IPS-NIHi11 (cell line): ENCODE data around the gene ITK.
"Not testable (repeated sequence)": the region's sequence is repeated elsewhere in the genome, so short reads cannot be mapped to it uniquely, and the experiment has no call there.

Experiments used
- DNase-seq: peaks from one replicate; pipeline ENCODE4 v3.0.0; 2012; ENCODE audit warnings: mixed read lengths, low spot score

ITK gene

DNA sequence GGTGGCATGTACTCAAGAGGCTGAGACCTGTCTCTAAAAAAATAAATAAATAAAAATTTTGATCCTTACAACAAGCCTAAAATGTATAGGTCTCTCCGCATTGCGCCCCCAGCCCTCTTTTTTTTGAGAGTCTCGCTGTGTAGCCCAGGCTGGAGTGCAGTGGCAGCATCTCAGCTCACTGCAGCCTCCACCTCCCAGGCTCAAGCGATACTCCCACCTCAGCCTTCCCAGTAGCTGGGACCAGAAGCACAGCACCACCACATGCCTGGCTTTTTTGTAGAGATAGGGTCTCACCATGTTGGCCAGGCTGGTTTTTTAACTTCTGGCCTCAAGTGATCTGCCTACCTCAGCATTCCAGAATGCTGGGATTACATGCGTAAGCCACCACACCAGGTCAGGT lies 12.4 kb upstream of the ITK start:
- DNase-seq, result no peak

GRCh38 chr5:157172403-157172802 lies 8.2 kb upstream of the ITK start:
- DNase-seq, result no peak

DNA sequence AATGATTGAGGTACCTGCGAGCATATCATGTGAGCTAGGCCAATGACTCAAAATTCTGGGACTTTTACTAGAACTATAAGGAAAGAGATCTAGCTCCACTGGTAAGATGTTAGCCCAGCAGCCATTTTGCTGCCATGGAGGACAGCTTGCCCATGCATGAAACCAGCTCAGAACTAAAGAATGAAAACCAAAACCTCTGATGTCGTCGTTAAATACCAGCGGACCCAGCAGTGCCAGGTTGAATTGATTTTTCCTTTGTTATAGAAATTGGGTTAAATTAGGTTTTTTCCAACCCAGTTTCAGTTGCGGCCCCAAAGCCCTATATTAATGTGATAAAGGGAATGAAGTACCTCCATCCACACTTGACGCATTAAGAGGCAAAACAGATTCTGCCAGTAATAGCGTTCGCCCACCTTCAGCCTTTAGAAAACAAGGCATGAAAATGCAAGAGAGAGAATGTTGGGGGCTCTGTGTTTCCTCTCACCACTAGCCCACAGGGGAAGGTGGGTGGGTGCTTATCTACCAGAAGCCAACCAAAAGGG lies 5.5 kb upstream of the ITK start:
- no peak for DNase-seq

GRCh38 chr5:157177953-157178352 lies 2.7 kb upstream of the ITK start:
- no peak for DNase-seq

GRCh38 chr5:157178966-157179365 lies 1.7 kb upstream of the ITK start:
- DNase-seq, result no peak

GRCh38 chr5:157182143-157182757 lies 1.6 kb downstream of the ITK start:
- DNase-seq, result no peak

- DNase-seq, result no peak
These were observed 3.6 kb downstream of the ITK start for GRCh38 chr5:157184117-157184670.

- DNase-seq, result not testable (repeated sequence)
These were observed 4.5 kb downstream of the ITK start for GRCh38 chr5:157185122-157185521.

- no peak for DNase-seq
These were observed 5.8 kb downstream of the ITK start for GRCh38 chr5:157186309-157187045.

DNA sequence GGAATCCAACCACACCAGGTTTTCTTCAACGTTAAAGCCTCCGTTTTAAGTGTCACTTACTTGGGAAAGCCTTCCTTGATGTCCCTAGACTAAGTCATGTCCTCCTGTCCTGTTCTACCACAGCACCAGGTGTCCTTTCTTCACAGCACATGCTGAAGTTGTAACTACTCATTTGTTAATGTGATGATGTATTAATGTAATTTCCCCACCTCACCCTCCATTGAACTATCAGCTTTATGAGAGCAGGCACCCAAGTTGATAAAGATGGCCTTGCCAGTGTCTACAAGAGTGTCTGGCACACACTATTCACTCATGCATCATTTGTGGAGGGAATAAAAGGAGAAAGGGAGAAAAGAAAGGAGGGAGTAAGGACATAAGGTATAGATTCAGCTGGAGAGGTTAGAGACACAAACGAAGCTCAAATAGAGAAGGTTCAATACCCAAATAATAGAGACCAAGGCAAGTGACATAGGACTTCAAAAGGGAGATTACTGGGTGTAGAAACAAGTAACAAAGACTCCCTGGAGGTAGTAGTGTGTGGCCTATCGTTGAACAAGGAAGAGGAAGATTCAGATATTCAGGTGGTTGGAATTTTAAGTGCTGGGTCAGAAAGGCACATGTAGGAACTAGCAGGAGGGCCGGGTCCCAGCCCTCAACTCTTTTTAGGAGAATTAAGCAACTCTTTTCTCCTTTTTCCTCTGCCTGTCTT lies 6.6 kb downstream of the ITK start:
- DNase-seq, result peak; percentile 20

- DNase-seq, result no peak
These were observed 7.6 kb downstream of the ITK start for GRCh38 chr5:157188270-157188669.

- no peak for DNase-seq
These were observed 8.6 kb downstream of the ITK start for GRCh38 chr5:157189223-157189622.

DNA sequence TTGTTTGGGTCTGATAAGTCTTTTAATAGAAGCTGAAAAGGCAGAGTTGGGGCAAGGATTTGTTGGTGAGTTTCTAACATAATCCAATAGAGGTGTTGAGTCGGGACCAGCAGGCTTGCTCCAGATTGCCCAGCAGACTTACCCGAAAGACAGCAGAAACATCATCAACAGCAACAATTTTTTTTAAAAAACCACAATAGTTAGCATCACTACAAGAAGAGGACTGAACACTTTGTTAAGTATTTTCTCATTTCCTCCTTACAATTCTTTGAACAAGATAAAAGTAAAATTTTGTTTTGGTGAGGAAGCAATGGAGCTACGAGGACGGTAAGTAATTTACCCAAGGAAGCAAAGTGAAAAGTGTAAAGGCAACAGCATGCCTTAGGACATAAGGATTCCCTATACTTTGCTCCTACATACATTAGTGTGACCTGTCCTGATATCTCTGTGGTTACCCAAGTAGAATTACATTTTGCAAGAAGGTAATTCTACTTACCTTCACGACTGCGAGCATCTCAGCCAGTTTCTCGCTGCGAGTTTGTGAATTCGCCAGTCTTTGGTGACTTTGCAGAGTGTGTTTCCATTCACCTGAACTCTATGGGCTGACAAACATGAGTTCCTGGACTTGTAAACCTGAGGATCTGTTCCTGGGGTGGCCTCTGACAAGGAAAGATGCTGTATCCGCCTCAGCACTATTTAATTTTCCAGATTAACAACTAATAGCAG lies 13.2 kb downstream of the ITK start:
- DNase-seq, result no peak

GRCh38 chr5:157196045-157196444 lies 15.4 kb downstream of the ITK start:
- DNase-seq, result no peak

DNA sequence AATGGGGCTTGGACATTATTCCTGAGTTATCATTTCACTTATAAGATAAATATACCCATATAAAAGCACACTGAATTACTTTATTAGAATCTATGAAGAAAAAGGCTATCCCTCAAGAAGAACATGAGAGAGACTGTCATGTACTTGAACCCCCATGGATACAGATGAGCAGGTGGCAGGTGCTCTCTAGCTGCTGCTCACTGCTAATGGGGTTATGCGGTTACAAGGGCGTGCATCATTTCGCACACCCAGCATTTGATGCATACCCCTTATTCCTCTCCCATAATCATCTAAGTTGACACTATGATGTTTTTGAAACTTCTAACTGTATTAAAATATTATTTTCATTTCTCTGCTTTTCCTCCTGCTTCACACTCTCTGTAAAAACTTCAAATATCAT lies 16.4 kb downstream of the ITK start:
- DNase-seq, result no peak

DNA sequence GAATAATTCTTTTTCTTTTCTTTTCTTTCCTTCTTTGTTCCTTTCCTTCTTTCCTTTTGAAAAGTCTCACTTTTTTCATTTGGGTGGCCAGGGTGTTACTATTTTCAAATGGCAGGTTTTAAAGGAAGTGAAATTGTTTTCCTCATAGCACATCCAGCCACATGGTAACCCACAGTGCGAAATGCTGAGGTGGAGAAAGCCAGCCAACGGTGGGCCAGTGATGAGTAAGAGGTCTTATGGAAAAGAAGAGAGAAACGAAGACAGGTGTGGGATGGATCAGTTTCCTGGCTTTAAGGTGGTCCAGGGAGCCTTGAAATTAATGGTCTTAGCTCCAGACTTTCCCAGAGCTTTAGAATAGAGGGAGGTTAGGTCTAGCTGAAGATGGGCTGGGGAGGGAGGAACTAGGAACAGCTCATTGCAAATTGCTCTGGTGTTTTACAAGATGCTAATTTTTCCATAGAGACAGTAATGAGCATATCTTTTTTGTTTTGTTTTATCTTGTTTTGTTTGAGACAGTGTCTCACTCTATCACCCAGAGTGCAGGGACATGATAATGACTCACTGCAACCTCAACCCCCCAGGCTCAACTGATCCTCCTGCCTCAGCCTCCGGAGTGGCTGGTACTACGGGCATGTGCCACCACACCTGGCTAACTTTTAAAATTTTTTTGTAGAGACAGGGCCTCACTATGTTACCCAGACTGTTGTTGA lies 17.8 kb downstream of the ITK start:
- DNase-seq, result no peak

DNA sequence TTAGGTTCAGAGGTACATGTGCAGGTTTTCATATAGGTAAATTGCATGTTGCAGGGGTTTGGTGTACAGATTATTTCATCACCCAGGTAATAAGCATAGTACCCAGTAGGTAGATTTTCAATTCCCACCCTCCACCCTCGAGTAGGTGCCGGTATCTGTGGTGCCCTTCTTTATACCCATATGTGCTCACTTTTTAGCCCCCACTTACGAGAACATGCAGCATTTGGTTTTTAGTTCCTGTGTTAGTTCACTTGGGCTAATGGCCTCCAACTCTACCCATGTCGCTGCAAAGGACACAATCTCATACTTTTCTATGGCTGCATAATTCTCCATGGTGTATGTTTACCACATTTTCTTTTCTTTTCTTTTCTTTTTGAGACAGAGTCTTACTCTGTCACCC lies 21.2 kb downstream of the ITK start:
- DNase-seq, result no peak

GRCh38 chr5:157203417-157203816 lies 22.8 kb downstream of the ITK start:
- DNase-seq, result no peak

DNA sequence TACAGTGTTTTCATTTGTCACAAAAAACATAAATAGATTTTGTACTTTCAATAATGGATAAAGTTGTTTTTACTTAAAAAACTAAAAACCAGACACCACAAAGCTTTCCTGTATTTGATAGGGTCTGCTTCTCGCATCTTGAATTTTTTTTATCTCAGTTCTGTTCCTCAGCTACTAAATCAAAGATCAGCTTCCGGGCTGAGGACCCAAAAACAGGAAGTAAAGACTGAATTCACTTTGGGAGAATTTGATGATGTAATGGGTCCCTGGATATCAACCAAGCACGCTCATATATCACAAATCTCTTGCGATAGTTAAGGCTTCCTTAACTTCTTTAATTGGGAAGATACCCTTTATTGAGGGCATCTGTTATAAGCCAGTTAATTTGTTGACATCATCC lies 24.1 kb downstream of the ITK start:
- no peak for DNase-seq

- no peak for DNase-seq
These were observed 25.1 kb downstream of the ITK start for GRCh38 chr5:157205708-157206107.

DNA sequence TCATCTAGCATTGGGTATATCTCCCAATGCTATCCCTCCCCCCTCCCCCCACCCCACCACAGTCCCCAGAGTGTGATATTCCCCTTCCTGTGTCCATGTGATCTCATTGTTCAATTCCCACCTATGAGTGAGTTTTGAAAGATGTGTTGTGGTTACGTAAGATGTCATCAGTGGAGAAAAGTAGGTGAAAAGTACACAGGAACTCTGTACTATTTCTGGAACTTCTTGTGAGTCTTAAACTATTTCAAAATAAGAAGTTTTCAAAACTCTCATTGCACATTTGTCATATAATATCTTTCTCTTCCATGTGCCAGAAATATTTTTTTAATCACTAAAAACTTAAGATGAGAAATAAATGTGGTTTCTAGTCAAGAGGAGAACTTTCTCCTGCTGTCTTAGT lies 30.0 kb downstream of the ITK start:
- DNase-seq, result not testable (repeated sequence)
